ENCODE data around the gene TTLL8.

DNA sequence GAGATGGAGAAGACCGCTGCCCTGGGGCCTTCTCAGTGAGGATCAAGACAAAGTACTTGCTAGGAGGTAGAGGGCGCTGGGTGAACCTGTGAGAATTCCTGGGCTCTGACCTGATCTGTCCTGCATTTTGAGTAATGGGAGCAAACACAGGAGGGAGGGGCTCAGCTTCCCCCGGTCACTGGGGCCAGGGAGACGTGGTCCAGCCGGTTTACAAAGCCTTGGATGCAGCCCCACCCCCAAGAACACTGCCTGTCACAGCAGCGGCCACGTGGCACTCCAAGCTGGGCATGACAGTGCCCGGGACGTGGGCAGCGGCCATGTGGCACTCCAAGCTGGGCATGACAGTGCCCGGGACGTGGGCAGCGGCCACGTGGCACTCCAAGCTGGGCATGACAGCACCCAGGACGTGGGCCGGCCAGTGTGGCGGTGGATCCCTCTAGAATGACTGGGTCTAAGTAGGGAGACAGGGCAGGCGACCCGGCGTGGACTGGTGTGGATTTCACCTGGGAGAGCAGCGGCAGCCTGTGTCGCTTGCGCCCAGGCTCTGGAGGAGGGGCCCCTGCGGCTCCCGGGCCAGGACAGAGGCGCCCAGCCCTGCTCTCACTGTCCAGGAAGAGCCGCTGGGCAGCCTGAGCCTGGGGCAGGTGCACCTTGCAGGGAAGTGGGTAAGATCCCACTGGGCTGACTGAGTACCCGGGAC, 2.5 kb upstream of the TTLL8 start:
- TF ChIP-seq EZH2 (IDR thresholded peaks at IDR 0.05), result no peak
- TF ChIP-seq POLR2AphosphoS5 (IDR thresholded peaks at IDR 0.05; ENCODE audit: borderline replicate concordance, low read depth, low read length), result no peak
